GM12872 (cell line): ENCODE results near the gene CYB561D2.

Experiments
- CTCF ChIP-seq: IDR thresholded peaks from 3 replicates; pipeline ENCODE4 v1.5.1; 2011; ENCODE audit warnings: low read depth, mild to moderate bottlenecking, low read length, moderate library complexity; ENCODE audit not compliant: insufficient read depth

CYB561D2 gene

GRCh38 chr3:50341537-50341936 is 9.1 kb upstream of the CYB561D2 start:
- no peak for TF ChIP-seq CTCF

GRCh38 chr3:50341996-50342650 is 8.5 kb upstream of the CYB561D2 start:
- TF ChIP-seq CTCF: no peak

GRCh38 chr3:50342813-50343633 is 7.6 kb upstream of the CYB561D2 start:
- TF ChIP-seq CTCF: no peak

- no peak for TF ChIP-seq CTCF
Measured at GRCh38 chr3:50345008-50345407, 5.7 kb upstream of the CYB561D2 start.

- TF ChIP-seq CTCF: no peak
Measured at GRCh38 chr3:50345586-50346234, 5.0 kb upstream of the CYB561D2 start, which contains the start of gene ZMYND10. TSS of gene ZMYND10 (minus strand) at chr3:50345732. CDS start at chr3:50345579, 153 bp downstream.

- TF ChIP-seq CTCF: peak; percentile 66
Measured at GRCh38 chr3:50347187-50347813, 3.4 kb upstream of the CYB561D2 start.

- no peak for TF ChIP-seq CTCF
Measured at GRCh38 chr3:50350213-50350526, 492 bp upstream of the CYB561D2 start.
